ENCODE results near the gene CAPN14. TPM values are rescaled to one million over a fixed set of nuclear protein-coding genes. Genes with fewer than 3 reads are reported as not detected.

The CAPN14 gene
- total RNA-seq, 1 donor from 2014 or later: 0.24 TPM

- H3K27ac Mint-ChIP-seq (ENCODE audit: unreplicated experiment): no peak overlapping the region
- no peaks in the 10 kb centered on the region for H3K9me3 Mint-ChIP-seq (ENCODE audit: unreplicated experiment)
- peaks cover 71% of the 10 kb centered on the region for H3K27me3 Mint-ChIP-seq (ENCODE audit: unreplicated experiment)
- peaks cover 4% of the 10 kb centered on the region for H3K4me1 Mint-ChIP-seq (ENCODE audit: unreplicated experiment)
- no peak overlapping the region for H3K4me3 Mint-ChIP-seq (ENCODE audit: unreplicated experiment)
- TF ChIP-seq CTCF (IDR thresholded peaks at IDR 0.05): no peak
- peaks cover 2% of the 10 kb centered on the region for H3K36me3 Mint-ChIP-seq (ENCODE audit: unreplicated experiment)
- DNase-seq (ENCODE audit: extremely low spot score, unreplicated experiment): no peak
These were observed 75.8 kb downstream of the CAPN14 start for GRCh38 chr2:31141443-31142085.

- no peak for TF ChIP-seq CTCF (IDR thresholded peaks at IDR 0.05)
- peaks cover 72% of the 10 kb centered on the region for H3K27me3 Mint-ChIP-seq (ENCODE audit: unreplicated experiment)
- H3K9me3 Mint-ChIP-seq (ENCODE audit: unreplicated experiment): no peaks in the 10 kb centered on the region
- H3K36me3 Mint-ChIP-seq (ENCODE audit: unreplicated experiment): peaks cover 2% of the 10 kb centered on the region
- H3K27ac Mint-ChIP-seq (ENCODE audit: unreplicated experiment): no peak overlapping the region
- H3K4me3 Mint-ChIP-seq (ENCODE audit: unreplicated experiment): no peak overlapping the region
- H3K4me1 Mint-ChIP-seq (ENCODE audit: unreplicated experiment): peaks cover 4% of the 10 kb centered on the region
- peak; percentile 69 for DNase-seq (ENCODE audit: extremely low spot score, unreplicated experiment)
These were observed 77.2 kb downstream of the CAPN14 start for GRCh38 chr2:31140151-31140550.

- Mint-ChIP-seq H3K27me3 (ENCODE audit: unreplicated experiment) (peaks cover 74% of the 10 kb centered on the region), H3K36me3 (ENCODE audit: unreplicated experiment) (peaks cover 2% of the 10 kb centered on the region), H3K4me3 (ENCODE audit: unreplicated experiment) (no peak overlapping the region), H3K9me3 (ENCODE audit: unreplicated experiment) (no peaks in the 10 kb centered on the region), H3K4me1 (ENCODE audit: unreplicated experiment) (peaks cover 4% of the 10 kb centered on the region), H3K27ac (ENCODE audit: unreplicated experiment) (no peak overlapping the region)
- no peak for TF ChIP-seq CTCF (IDR thresholded peaks at IDR 0.05)
- DNase-seq (ENCODE audit: extremely low spot score, unreplicated experiment): no peak
These were observed 77.6 kb downstream of the CAPN14 start for GRCh38 chr2:31139671-31140070.

GRCh38 chr2:31138037-31138962 lies 79.0 kb downstream of the CAPN14 start, which contains the start of gene GALNT14:
TSS of gene GALNT14 (minus strand) at chr2:31138440. CDS start at chr2:31138086, 354 bp downstream.
- DNase-seq (ENCODE audit: extremely low spot score, unreplicated experiment): peak; percentile 85
- Mint-ChIP-seq H3K4me3 (ENCODE audit: unreplicated experiment) (peak within 1 kb of the TSS; percentile 65), H3K27me3 (ENCODE audit: unreplicated experiment) (peaks cover 73% of the 10 kb centered on the region), H3K9me3 (ENCODE audit: unreplicated experiment) (no peaks in the 10 kb centered on the region), H3K4me1 (ENCODE audit: unreplicated experiment) (peaks cover 4% of the 10 kb centered on the region), H3K36me3 (ENCODE audit: unreplicated experiment) (peaks cover 2% of the 10 kb centered on the region), H3K27ac (ENCODE audit: unreplicated experiment) (no peak within 1 kb of the TSS)
- TF ChIP-seq CTCF (IDR thresholded peaks at IDR 0.05): peak; percentile 60
